C4-2B (cell line): ENCODE measurements around the gene ADI1.

ENCODE experiments used
- CTCF ChIP-seq: fragments of 450-650 bp; conservative IDR thresholded peaks from 2 replicates; pipeline ENCODE4 v1.5.1; 2017; ENCODE audit warnings: mild to moderate bottlenecking
- ZFX ChIP-seq: fragments of 450-650 bp; IDR thresholded peaks from 2 replicates; pipeline ENCODE4 v1.6.1; 2017

- TF ChIP-seq CTCF: no peak
- peak; percentile 72 for TF ChIP-seq ZFX
These were observed at the start of gene ADI1 for GRCh38 chr2:3519255-3520205.
